Body of pancreas (tissue), 4 donors: ENCODE data around the gene RIIAD1.

Experiments
- CTCF ChIP-seq, 7 experiments: fragments of 450-650 bp in 4 of 7; fragments of 200-600 bp in 3 of 7; sonication (generic) in 3 of 7; IDR thresholded peaks; one replicate each; pipeline ENCODE4 v1.5.1; 2016 to 2019; ENCODE audit warnings: antibody characterized with exemption in 7 of 7
- POLR2A ChIP-seq, 3 donors: fragments of 450-650 bp; IDR thresholded peaks; one replicate each; pipeline ENCODE4 v1.6.1; 2016; ENCODE audit warnings: antibody characterized with exemption in 3 of 3, mild to moderate bottlenecking in 2 of 3

DNA sequence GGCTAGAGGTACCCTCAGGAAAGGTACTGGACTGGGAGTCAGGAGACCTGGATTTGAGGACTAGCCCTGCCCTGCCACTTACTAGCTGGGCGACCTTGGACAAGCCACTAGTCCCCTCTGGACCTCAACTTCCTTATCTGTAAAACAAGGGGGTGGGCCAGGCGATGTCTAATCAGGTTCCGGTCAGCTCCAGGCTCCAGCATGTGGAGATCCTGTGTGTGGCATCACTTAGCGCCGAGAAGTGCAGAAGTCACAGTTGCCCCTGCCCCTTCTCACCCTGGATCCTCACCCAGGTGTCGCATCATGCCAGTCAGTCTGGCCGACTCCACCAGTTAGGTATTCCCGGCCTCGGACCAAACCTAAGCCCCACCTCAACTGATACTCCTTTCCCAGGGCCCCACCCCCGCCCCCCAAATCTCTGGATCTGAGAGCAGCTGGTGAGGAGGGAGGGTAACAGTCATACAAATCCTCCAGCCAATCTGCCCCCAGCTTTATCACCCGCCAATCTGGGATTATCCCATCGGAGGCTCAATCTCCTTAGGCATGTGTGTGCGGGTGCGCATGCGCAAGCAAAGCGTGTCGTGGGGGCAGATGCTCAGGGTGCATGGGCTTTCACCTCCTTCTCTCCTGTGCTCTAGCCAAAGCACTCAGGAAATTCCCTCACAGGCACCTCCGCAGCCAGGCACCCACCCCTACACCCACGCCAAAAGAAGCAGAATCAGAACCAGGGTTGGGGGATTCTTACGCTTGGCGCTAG is 10.1 kb upstream of the RIIAD1 start:
- TF ChIP-seq CTCF (IDR thresholded peaks at IDR 0.05): no peak
- TF ChIP-seq POLR2A (IDR thresholded peaks at IDR 0.05): no peak
